ENCODE measurements around the gene MEX3C. TPM values are rescaled to one million over a fixed set of nuclear protein-coding genes. Genes with fewer than 3 reads are reported as not detected.

Gene MEX3C
- total RNA-seq, 2 experiments from 2014 or later, result 41.9 to 43.4 TPM

DNA sequence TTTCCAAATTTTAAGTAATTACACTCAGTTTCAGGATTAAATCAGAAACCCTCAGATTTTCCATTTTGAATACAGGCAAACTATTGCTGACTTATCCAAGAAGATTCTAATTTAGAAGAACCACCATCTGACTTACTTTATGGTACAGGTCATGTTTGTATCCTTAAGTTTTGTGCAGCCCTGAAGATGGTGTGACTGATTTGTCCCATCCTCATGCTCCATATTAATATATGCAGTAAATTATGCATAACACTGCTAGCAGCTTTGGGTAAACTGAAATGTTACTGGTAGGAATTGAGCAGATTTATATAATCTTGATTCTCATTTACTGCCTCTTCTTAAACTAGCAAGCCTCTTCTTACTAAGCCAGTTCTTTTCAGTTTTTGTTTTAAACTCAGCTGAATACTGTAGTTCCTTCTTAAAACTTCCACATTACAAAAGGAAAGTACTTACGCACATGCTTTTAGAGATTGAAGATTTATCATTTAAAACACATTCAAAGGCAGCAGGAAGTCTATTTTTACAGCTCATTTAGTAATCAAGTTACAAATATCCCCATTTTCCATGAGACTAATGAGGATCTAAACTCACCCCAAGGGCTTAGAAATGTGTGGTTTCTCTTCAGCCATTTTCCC is 25.7 kb downstream of the MEX3C start:
- H3K9me2 ChIP-seq (ENCODE audit: insufficient read depth, low read length), result no peaks in the 10 kb centered on the region
- H3K9me3 ChIP-seq (ENCODE audit: low read length), result no peaks in the 10 kb centered on the region
- no TSS peak for BruUV-seq (replicated peaks)
- POLR2A ChIA-PET, result interaction anchor here (0.6 to 1.6 kb wide), 2 partner anchors 24 to 27 kb away, joined by 3 read pairs; no protein-coding TSS in a partner anchor
- no peak overlapping the region for H3K4me2 ChIP-seq (ENCODE audit: low read length)
- no peak overlapping the region for H2AFZ ChIP-seq (ENCODE audit: low read length)
- no peak overlapping the region for H3K27ac ChIP-seq (ENCODE audit: low read depth, low read length, poor library complexity, severe bottlenecking)
- no peaks in the 10 kb centered on the region for H4K20me1 ChIP-seq (ENCODE audit: insufficient read depth, low read length)
- CTCF ChIA-PET (ENCODE audit: unreplicated experiment), result no interaction called here
- no peak for DNase-seq (ENCODE audit: low spot score)
- intact Hi-C loops (cut with micrococcal nuclease; ENCODE audit: unreplicated experiment), result no loop called here
- peaks cover 41% of the 10 kb centered on the region for H3K36me3 ChIP-seq (ENCODE audit: insufficient read depth, low read length)
- no peak for TF ChIP-seq EZH2phosphoT487 (IDR thresholded peaks at IDR 0.05; ENCODE audit: borderline replicate concordance, low read depth, low read length)
- TF ChIP-seq, protein P1, sequence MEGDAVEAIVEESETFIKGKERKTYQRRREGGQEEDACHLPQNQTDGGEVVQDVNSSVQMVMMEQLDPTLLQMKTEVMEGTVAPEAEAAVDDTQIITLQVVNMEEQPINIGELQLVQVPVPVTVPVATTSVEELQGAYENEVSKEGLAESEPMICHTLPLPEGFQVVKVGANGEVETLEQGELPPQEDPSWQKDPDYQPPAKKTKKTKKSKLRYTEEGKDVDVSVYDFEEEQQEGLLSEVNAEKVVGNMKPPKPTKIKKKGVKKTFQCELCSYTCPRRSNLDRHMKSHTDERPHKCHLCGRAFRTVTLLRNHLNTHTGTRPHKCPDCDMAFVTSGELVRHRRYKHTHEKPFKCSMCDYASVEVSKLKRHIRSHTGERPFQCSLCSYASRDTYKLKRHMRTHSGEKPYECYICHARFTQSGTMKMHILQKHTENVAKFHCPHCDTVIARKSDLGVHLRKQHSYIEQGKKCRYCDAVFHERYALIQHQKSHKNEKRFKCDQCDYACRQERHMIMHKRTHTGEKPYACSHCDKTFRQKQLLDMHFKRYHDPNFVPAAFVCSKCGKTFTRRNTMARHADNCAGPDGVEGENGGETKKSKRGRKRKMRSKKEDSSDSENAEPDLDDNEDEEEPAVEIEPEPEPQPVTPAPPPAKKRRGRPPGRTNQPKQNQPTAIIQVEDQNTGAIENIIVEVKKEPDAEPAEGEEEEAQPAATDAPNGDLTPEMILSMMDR (conservative IDR thresholded peaks at IDR 0.05; ENCODE audit: low read length), result no peak
- no peak overlapping the region for H3K4me3 ChIP-seq (ENCODE audit: low read depth, low read length, poor library complexity, severe bottlenecking)
- H3K79me2 ChIP-seq (ENCODE audit: insufficient read depth, low read depth, low read length), result peaks cover 24% of the 10 kb centered on the region; the same call in 1 of the 2 replicates
- H3K4me1 ChIP-seq (ENCODE audit: insufficient read depth, low read length, poor library complexity, severe bottlenecking), result no peaks in the 10 kb centered on the region

DNA sequence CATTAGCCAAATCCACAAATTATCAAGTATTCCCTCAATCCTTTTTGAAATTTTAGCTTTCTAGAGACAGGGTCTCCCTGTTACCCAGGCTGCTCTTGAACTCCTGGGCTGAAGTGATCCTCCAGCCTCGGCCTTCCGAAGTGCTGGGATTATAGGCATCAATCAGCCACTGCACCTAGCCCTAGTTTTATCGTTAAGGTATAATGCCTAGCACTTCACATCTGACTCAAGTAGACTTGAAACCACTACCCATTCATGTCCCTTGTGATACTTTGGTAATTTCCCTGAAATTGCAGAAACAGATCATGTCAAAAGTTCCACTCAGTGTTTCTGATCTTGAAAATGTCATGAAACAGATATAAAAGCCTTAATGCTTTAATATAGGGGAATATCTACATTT is 26.3 kb downstream of the MEX3C start:
- no peaks in the 10 kb centered on the region for H4K20me1 ChIP-seq (ENCODE audit: insufficient read depth, low read length)
- H3K36me3 ChIP-seq (ENCODE audit: insufficient read depth, low read length), result peaks cover 36% of the 10 kb centered on the region
- no peaks in the 10 kb centered on the region for H3K4me1 ChIP-seq (ENCODE audit: insufficient read depth, low read length, poor library complexity, severe bottlenecking)
- intact Hi-C loops (cut with micrococcal nuclease; ENCODE audit: unreplicated experiment), result no loop called here
- BruUV-seq (replicated peaks), result no TSS peak
- H3K79me2 ChIP-seq (ENCODE audit: insufficient read depth, low read depth, low read length), result peaks cover 22% of the 10 kb centered on the region; the same call in 1 of the 2 replicates
- no peak for DNase-seq (ENCODE audit: low spot score)
- H3K4me2 ChIP-seq (ENCODE audit: low read length), result no peak overlapping the region
- ChIA-PET POLR2A (interaction anchor here (0.6 kb wide), 1 partner anchor 24 kb away, joined by 3 read pairs; no protein-coding TSS in a partner anchor), CTCF (ENCODE audit: unreplicated experiment) (no interaction called here)
- no peak overlapping the region for H3K27ac ChIP-seq (ENCODE audit: low read depth, low read length, poor library complexity, severe bottlenecking)
- H3K9me3 ChIP-seq (ENCODE audit: low read length), result no peaks in the 10 kb centered on the region
- H2AFZ ChIP-seq (ENCODE audit: low read length), result no peak overlapping the region
- no peaks in the 10 kb centered on the region for H3K9me2 ChIP-seq (ENCODE audit: insufficient read depth, low read length)
- H3K4me3 ChIP-seq (ENCODE audit: low read depth, low read length, poor library complexity, severe bottlenecking), result no peak overlapping the region
- no peak for TF ChIP-seq EZH2phosphoT487 (IDR thresholded peaks at IDR 0.05; ENCODE audit: borderline replicate concordance, low read depth, low read length)
- TF ChIP-seq, protein P1 (conservative IDR thresholded peaks at IDR 0.05; ENCODE audit: low read length), result no peak

DNA sequence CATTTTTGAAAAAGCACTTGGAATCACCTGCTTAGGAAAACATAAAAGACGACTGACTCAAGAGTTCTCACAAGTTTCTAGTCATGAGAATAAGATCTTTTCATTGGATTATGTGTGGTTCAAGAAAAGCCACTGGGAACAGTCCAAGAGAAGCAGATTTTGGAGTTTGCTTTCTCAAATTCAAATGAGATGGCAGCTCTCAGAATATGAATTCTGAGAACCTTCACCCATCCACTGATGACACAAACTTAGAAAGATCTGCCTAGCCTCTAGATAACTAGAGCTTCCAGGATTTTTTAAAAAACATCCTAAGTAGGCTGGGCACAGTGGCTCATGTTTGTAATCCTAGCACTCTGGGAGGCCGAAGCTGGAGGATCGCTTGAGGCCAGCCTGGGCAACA is 26.8 kb downstream of the MEX3C start:
- TF ChIP-seq, protein P1 (conservative IDR thresholded peaks at IDR 0.05; ENCODE audit: low read length), result no peak
- TF ChIP-seq EZH2phosphoT487 (IDR thresholded peaks at IDR 0.05; ENCODE audit: borderline replicate concordance, low read depth, low read length), result no peak
- Histone ChIP-seq H3K79me2 (ENCODE audit: insufficient read depth, low read depth, low read length) (peaks cover 18% of the 10 kb centered on the region; the same call in 1 of the 2 replicates), H3K9me2 (ENCODE audit: insufficient read depth, low read length) (no peaks in the 10 kb centered on the region), H3K9me3 (ENCODE audit: low read length) (no peaks in the 10 kb centered on the region), H2AFZ (ENCODE audit: low read length) (no peak overlapping the region), H3K36me3 (ENCODE audit: insufficient read depth, low read length) (peaks cover 30% of the 10 kb centered on the region), H3K4me3 (ENCODE audit: low read depth, low read length, poor library complexity, severe bottlenecking) (no peak overlapping the region), H4K20me1 (ENCODE audit: insufficient read depth, low read length) (no peaks in the 10 kb centered on the region), H3K27ac (ENCODE audit: low read depth, low read length, poor library complexity, severe bottlenecking) (no peak overlapping the region), H3K4me1 (ENCODE audit: insufficient read depth, low read length, poor library complexity, severe bottlenecking) (no peaks in the 10 kb centered on the region), H3K4me2 (ENCODE audit: low read length) (no peak overlapping the region)
- DNase-seq (ENCODE audit: low spot score), result no peak
- intact Hi-C loops (cut with micrococcal nuclease; ENCODE audit: unreplicated experiment), result no loop called here
- ChIA-PET CTCF (ENCODE audit: unreplicated experiment) (no interaction called here), POLR2A (no interaction called here)
- no TSS peak for BruUV-seq (replicated peaks)
